HG03521 (cell line): ENCODE results near the gene CHST15.

Experiments
- ATAC-seq: cut with Tn5 transposase; IDR thresholded peaks from one replicate; pipeline ENCODE4 v1.9.1; 2021; ENCODE audit warnings: mild to moderate bottlenecking, moderate library complexity; ENCODE audit not compliant: unreplicated experiment

The CHST15 gene

DNA sequence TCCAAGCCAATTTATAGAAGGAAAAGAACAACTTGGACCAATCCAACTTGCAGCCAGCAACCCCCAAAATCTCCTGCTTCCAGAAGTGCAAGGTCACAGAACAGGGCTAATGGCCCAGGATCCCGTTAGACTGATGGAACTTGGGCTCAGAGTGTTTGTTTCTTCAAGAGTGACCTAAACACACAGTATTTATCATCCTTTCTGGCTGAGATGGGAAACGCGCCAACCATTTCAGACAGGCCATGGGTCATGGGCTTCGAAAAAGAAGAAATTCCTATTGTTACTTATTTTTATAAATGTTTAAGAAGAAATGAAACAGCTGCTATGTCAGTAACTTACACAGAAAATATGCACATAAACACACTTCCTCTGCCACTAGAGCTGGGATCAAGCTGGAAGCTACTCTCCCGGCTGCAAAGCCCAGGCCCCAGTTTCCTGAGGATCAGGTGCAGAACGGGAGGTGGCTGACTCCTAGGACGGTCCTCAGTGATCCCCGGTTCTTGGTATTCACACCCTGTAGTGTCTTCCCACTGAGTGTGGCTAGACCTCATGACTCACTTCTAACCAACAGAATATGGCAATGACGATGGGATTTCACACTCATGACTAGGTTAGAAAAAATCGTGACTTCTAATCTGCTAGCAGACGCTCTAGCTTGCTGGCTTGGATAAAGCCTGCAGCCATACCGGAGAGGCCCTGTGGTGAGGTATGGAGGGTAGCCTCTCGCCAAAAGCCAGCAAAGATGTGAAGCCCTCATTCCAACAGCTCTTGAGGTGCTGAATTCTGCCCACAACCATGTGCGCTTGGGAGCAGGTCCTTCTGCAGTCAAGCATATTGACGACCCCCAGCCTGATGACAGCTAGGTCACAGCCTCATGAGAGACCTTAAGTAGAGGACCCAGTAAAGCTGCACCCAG, 60.2 kb downstream of the CHST15 start:
- no peak for ATAC-seq

DNA sequence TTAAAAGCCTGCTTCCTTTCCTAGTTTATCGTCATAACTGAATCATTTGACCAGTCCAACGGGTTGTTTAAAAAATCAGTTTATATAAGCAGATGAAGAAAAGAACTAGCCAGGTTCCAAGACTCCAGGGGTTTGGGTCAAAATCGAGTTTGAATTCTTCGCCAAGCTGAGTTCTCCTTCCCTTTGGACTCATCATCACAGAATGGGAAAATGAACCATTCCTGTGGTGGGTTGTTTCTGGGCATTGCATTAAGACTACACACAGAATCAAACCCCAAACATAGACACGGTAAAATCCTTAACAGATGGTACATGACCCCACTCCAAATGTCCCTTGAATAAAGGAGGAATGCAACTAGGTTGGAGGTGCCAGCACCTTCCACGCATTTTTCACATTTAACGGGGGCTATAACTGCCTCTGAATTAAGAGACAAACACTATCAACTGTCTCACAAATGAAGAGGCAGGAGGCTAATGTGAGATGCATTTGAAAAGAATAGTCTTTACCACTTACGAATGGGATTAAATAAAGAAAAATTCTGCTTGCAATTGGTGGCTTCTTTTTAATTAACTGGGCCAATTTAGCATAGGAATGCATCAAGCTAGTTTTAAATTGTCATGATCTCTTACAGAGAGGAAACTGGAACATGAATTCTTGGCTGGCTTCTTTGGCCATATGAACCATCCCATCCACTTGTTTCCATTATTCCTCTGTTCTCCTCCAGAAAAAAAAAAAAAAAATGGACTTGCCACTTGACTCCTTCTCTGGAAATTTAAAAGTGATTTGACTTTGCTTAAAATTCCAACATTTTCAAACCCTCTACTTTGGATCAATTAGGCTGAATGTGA, 61.1 kb downstream of the CHST15 start:
- ATAC-seq: no peak

DNA sequence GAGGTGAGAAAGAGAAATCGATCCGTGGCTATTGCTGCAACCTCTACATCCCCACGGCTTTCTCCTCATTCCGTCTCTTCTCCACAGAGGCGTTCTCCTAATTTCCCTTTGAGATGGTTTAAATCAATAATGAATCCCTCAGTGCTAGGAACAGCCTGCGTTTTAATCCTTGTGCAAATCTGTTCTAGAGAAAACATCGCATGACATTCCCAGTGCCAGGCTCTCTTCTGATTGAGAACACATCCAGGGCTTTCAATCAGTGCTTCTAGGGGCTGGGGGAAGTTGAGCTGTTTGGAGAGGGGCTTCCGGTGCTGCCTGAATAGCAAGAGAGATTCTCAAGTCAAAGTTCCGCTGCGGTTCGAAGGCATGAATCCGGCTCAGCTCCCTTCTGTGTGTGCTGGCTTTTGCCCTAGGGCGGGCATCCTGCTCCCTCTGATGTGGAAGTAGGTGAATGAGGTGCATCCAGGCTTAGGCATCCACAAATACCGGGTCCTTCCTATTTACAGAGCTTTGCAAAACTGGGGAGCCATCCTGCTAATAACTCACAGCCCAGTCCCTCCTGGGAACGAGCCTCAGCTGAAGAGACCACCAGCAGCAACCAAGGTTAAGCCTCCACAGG, 62.8 kb downstream of the CHST15 start:
- no peak for ATAC-seq

DNA sequence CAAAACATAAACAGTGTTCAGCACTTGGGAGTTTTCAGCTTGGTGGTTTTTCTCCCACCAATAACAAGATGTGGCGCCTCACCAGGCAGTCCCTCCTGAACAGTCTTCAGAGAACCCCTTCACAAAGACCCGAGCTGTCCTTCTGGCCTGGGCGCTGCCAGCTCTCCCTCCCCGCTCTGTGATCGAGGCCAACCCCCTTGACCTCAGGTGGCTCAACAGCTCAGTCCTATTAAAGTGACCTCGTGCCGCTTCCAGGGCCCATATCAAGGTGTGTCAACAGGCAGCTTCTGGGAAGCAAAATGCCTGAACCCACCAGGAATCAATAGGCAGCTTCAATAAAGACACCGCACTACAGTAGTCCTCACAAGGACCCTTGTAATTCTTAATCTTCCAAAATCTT, 63.3 kb downstream of the CHST15 start:
- ATAC-seq: no peak

DNA sequence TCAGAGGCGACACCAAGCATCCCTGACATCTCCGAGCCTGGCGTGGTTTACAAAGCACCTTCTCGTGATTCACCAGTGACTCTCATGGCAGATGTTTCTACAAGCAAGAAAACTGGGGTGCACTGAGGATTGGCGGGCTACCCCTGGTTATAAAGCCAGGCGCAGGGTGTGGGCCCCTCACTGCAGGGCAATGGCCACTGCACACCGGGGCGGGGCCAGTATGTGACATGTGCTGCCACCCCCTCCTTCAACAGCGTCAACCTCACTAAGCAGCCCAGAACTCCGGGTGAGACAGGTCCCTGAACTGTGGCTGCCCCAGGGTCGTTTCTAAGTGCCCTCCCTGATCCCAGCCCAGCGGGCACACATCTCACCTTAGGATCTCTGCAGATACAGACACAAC, 63.8 kb downstream of the CHST15 start:
- no peak for ATAC-seq

DNA sequence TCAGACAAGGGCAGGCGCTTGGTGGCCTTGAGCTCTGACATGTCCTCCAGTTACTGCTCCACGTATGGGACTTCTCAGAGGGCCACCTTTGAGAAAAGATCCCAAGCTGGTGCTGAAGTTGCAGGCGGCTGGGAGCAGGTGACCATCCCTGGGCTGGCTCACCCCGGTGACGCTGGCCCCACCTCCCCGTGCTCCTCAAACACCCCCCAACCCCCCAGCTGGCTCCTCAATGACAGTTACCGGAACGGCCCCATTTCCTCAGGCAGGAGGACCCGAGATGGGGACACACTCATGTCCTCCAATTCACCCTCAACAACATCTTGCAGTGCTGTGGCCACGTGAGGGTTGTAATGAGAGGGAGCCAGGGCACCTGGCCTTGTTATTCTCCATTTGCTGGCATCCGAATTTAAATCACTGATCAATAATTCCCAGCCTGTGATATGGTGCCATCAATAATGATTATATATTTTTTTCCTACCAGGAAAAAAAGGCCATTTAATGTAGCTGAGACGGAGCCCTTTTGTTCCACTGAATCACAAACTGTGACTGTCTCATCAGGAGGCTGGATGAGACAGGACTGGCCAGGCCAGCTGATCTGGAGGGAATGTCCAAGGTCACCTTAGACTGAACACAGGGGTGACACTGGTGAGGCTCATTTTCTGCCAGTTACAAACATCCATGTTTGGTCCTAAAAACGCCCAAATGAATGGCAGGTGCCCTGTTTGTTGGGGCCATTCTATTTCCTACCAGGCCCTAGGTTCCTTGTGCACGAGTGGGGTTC, 64.5 kb downstream of the CHST15 start:
- no peak for ATAC-seq

DNA sequence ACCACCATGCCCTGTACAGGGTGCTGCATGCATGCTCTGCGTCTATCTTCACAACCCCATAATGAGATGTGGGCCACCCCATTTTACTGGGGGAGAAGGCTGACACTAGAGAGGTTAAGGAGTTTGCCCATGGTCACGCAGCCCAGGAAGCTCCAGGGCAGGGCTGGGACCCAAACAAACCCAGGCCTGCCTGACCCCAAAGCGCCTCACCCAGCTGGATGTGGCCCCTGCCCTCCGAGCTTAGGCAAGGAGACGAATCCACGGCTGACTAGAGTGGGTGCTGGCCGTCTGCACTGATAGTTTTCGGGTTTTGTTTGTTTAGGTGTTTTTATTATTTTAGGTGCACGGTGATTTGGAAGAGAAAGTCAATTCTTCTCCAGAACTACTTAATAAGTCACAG, 65.7 kb downstream of the CHST15 start:
- no peak for ATAC-seq

DNA sequence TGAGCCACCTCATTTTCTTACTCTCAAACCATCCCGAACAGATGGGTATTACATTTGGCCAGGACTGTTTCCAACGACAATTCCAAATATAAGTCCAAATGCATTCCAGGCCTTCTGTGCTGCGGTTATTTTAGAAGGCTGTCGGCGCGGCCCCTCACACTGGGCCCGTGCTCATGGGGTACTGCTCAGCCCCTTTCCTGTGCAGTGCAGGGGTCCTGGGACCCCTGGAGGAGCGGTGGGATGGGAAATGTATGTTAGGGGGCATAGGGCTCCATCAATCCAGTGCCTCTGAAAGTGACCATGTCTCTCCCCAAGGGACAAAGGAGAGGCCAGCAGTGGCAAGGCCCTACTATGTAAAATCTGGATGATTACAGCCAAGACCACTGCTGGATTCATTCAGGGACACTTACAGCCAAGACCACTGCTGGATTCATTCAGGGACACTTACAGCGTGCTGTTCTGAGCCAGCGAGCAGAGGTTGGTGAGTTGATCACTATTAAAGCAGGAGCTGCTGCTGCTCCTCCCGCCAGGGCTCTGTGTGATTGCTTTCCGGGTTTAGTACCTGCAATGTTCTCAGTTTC, 66.3 kb downstream of the CHST15 start:
- ATAC-seq: no peak

DNA sequence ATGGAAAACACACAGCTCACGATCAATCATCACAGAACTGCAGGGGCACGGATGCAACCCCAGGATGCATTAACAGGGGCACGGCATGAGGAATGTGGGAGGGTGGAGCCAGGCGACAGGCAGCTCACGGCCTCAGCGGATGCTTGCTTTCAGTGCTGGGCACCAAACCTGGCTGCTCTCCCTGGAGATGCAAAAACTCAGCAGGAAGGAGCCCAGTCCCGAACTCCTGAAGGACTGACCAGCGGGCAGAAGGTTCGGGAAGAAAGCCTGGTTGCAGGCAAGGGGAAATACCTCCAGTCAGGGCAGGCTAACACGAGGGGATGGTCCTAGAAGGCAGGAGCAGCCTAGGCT, 66.8 kb downstream of the CHST15 start:
- ATAC-seq: no peak

DNA sequence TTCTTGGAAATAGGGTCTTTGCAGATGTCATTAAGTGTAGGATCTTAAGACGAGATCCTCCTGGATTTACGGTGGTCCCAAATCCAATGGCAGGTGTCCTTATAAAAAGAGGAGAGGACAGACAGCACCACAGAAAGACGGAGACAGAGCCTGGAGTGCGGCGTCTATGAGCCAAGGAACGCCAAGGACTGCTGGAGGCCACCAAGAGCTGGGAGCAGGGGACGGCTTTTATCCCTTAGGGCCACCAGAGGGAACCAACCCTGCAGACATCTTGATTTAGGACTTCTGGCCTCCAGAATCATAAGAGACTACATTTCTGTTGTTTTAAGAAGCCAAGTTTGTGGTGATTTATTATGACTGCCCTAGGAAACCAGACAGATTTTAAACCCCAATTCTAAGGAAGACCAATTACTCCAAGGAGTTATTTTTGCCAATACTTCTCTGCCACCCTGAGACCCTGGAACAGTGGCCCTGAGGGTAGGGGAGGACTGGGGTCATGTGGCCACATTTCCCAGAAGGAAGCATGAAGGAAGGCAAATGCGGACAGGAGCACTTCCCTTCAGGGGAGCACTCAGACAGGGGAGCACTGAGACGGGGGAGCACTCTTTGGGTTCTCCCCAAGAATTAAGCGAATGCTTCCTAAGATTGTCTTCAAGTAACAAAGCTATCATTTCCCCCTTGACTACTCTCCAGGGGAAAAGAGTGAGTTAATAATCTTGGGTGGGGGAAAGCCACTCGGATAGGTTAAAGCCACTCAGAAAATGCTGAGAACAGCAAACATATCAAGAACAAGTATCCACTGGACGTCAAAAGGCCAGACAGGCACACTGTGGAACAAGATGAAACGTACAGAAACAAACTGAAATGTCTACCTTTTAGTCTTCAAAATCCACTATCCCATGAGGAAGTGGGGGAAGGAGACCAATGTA, 67.5 kb downstream of the CHST15 start:
- no peak for ATAC-seq

DNA sequence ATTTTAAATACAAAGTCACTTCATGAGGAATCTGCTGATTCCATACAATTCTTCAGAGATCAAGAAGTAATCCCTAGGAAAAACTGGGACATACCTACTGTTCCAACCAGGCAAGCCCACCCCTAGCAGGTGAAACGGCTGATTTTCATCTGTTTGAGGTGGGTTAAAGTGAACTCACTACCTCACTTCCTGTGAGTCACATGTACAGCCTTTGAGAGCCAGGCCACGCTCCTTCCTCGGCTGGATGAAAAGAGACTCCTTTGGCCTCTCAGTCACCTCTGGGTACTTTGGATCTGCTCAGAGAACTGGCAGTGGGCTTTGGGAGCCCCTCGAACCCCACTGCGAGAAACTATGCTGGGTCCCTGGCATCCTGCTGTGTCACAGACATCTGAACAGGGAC, 68.2 kb downstream of the CHST15 start:
- ATAC-seq: no peak

DNA sequence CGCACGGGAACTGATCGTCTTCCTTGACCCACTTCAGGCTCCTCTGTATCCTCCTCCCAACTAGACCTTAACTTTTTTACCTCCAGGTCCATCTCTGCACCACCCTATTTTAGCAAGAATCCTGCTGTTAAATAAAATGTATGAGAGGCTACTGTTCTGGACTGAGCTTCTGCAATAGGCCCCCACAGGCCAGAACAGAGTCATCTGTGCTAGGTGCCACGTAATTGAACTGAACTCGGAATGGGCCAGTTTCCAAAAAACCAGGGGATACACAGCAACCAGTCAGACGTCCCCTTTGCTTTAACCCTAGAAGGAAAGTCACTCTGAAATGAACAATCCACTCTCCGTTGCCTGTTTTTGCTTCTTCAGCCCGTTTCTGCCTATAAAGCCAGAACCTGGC, 71.3 kb downstream of the CHST15 start:
- ATAC-seq: no peak

DNA sequence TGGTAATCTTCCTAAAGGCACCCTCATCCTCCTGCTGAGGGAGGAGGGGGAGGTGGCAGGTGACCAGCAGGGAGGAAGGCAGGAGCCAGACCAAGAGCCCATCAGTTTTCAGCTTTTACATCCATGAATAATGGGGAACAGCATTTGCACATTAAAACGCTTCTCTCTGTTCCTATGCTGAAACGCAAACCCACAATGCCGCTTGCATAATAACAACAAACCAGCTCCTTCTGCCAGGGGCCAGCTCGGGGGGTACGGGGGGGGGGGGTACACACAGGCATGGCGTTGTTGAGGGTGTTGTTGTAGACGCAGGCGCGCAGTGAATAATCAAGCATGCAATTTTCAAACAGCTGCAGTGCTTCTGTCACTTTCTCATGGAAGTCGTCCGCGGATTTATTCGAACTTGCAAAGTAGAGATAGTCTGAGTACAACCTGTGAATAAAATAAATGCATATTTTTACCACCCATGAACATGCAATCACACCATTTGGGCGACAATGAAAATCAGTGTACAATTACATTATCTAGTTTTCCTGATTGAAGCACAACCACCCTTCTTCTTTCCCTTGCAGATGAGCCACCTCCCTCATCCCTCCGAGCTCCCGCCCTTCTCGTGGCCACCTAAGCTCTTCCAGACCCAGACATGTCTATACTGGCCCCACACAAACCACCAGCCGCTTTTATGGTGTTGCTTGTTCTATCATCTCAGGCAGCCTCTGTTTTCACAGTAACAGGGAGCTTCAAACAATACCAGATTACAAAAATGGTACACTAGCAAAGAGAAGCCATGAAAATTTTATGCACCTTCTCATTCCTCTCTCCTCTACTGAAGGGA, 72.2 kb downstream of the CHST15 start:
- ATAC-seq: no peak

DNA sequence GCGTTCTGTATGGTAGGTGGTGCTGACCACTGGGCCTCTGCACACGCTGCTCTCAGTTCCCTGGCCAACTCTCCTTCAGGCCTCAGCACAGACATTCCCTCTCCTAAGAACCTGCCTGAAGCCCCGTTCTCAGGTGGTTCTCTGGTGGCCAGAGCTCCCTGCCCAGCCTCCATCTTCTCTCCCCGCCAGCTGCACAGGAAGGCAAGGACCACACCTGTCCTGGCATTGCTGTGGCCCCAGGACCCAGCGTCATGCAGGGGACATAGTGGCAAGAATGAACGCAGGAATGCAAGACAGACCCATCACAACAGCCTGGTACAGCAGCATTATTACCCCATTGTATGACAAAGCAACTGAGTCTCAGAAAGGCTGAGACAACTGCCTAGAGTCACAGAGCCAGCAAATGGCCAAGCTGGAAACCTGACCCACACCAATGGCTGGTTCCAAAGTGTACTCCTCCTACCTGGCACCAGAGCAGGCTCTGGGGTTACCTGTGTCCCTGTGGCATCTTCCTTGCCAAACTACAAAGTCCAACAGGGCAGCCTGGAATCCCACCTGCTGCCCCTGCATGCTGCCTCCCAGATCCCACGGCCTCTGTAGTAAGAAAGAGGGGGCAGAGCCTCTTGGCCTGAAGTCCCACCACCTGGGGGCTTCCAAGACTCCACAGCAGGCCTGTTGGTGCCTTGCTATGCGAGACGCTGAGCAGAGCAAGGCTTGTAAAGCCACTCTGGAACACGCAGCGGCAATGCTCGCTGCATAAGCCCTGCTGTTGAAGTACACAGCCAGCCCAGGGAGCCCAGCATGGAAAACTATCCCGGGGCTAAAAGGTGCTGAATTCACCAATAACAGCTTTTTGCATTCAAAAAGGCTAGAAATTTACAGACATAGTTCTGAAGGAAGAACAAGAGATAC, 73.3 kb downstream of the CHST15 start:
- no peak for ATAC-seq

DNA sequence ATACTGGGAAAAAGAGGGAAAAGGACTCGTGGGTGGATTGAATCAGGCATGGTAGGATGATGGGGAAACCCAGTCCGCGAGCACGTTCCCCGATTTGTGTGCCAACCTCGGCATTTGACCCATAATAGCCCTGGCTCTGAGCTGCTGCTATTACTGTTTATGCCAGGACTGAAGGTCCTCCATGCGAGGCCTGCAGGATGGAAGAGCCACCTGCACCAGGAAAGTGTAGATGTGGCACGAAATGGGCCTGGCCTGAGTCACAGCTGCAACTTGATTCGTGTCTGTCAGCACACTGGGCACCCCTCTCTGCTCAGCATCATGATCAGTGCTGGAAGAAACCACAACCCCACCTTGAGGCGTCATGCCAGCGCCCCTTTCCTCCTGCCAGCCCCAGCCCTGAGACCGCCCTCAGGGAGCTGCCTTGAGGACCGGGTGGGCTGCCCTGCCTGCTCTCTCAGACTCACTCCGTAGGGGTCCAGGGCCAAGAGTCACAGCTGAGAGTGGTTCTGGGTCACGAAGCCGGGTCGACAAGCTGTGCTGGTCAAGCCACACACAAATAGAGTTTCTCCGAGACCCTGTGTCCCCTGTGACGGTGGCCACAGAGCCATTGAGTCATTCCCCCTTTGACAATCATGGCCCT, 74.4 kb downstream of the CHST15 start:
- ATAC-seq: no peak

DNA sequence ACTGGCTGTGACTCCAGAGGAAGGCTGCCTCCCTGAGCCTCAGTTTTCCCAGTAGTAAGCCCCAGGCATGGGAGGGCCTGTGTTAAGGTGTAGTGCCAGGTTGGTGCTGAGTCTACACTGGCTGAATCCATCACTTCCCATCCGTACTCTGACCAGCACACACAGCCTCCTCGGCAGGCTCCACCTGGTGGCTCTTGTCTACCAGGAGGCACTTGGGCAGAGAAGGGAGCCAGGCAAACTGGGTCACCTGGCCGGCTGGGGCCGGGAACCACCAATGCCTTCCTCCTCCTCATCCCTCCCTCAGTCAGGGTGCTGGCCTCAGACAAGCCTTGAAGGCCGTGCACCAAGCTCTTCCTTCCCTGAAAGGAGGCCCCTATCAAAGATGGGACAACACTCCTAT, 75.7 kb downstream of the CHST15 start:
- ATAC-seq: no peak

DNA sequence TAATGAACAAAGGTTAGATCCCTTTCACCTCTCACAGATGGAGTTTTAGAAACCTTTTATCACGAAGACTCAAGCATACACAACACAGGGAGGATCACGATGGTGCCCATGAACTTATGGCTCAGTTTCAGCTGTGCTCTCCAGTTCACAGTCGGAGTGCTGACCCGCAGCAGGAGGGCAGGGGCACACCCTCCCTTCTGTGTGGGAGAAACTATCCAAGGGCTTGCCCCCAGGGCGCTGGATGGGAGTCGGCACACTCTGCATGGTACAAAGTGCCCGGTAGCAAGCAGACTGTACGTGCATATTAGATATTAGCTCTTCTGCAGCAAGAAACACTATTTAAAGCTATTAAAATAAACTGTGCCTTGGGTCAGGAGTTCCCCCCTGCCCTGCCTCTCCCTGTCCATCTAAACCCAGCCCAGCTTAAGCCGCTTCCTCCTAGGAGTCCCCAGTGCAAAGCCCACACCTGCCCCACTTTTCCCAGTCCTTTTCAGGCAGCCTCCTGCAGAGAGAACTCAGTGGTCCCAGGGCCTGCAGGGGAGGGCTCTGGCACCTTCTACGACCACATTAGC, 76.5 kb downstream of the CHST15 start:
- no peak for ATAC-seq
